ENCODE measurements around the gene INTS7. TPM values are rescaled to one million over a fixed set of nuclear protein-coding genes. Genes with fewer than 3 reads are reported as not detected.
"Not testable (repeated sequence)": the region's sequence is repeated elsewhere in the genome, so short reads cannot be mapped to it uniquely, and the experiment has no call there.

The INTS7 gene
- total RNA-seq, 1 donor from 2014 or later: 15.9 TPM

- no peaks in the 10 kb centered on the region for H3K36me3 ChIP-seq
- no peak for ATAC-seq
- no peak overlapping the region for H3K4me3 ChIP-seq
- no peaks in the 10 kb centered on the region for H3K27me3 ChIP-seq
- H3K4me1 ChIP-seq: peaks cover 12% of the 10 kb centered on the region
- no peak for DNase-seq
- TF ChIP-seq CTCF (IDR thresholded peaks at IDR 0.05): no peak
- H3K9me3 ChIP-seq: no peaks in the 10 kb centered on the region
- no peak overlapping the region for H3K27ac ChIP-seq
- intact Hi-C loops (cut with DNase I): no loop called here
Observed at GRCh38 chr1:211942583-211942982, 92.8 kb downstream of the INTS7 start.

- no peaks in the 10 kb centered on the region for H3K36me3 ChIP-seq
- ATAC-seq (no peak), DNase-seq (no peak)
- H3K4me1 ChIP-seq: peaks cover 12% of the 10 kb centered on the region
- no peaks in the 10 kb centered on the region for H3K9me3 ChIP-seq
- no peak overlapping the region for H3K4me3 ChIP-seq
- intact Hi-C loops (cut with DNase I): no loop called here
- no peak overlapping the region for H3K27ac ChIP-seq
- TF ChIP-seq CTCF (IDR thresholded peaks at IDR 0.05): no peak
- H3K27me3 ChIP-seq: no peaks in the 10 kb centered on the region
Observed at GRCh38 chr1:211939876-211940468, 95.4 kb downstream of the INTS7 start.

- ATAC-seq (peak; percentile 59), DNase-seq (no peak)
- intact Hi-C loops (cut with DNase I): no loop called here
- H3K27me3 ChIP-seq: no peaks in the 10 kb centered on the region
- no peak overlapping the region for H3K27ac ChIP-seq
- H3K36me3 ChIP-seq: no peaks in the 10 kb centered on the region
- H3K9me3 ChIP-seq: no peaks in the 10 kb centered on the region
- no peak for TF ChIP-seq CTCF (IDR thresholded peaks at IDR 0.05)
- peak overlapping the region; percentile 25 for H3K4me3 ChIP-seq
- H3K4me1 ChIP-seq: peaks cover 12% of the 10 kb centered on the region
Observed at GRCh38 chr1:211938561-211938997, 96.8 kb downstream of the INTS7 start.

GRCh38 chr1:211937422-211937821 is 97.9 kb downstream of the INTS7 start:
- intact Hi-C loops (cut with DNase I); H3K4me3 ChIP-seq; DNase-seq; ATAC-seq; H3K36me3 ChIP-seq; H3K27ac ChIP-seq; H3K27me3 ChIP-seq; H3K9me3 ChIP-seq: not testable (repeated sequence)
- peaks cover 15% of the 10 kb centered on the region for H3K4me1 ChIP-seq

- peaks cover 16% of the 10 kb centered on the region for H3K4me1 ChIP-seq
- intact Hi-C loops (cut with DNase I): no loop called here
- no peaks in the 10 kb centered on the region for H3K36me3 ChIP-seq
- H3K27me3 ChIP-seq: no peaks in the 10 kb centered on the region
- H3K27ac ChIP-seq: no peak overlapping the region
- no peak for TF ChIP-seq CTCF (IDR thresholded peaks at IDR 0.05)
- ATAC-seq (no peak), DNase-seq (no peak)
- no peaks in the 10 kb centered on the region for H3K9me3 ChIP-seq
- H3K4me3 ChIP-seq: no peak overlapping the region
Observed at GRCh38 chr1:211935448-211935970, 99.8 kb downstream of the INTS7 start.

GRCh38 chr1:211933946-211934714 is 101.2 kb downstream of the INTS7 start:
- H3K4me1 ChIP-seq: peaks cover 17% of the 10 kb centered on the region
- no peaks in the 10 kb centered on the region for H3K27me3 ChIP-seq
- ATAC-seq (no peak), DNase-seq (no peak)
- no peaks in the 10 kb centered on the region for H3K9me3 ChIP-seq
- H3K4me3 ChIP-seq: no peak overlapping the region
- H3K36me3 ChIP-seq: no peaks in the 10 kb centered on the region
- TF ChIP-seq CTCF (IDR thresholded peaks at IDR 0.05): no peak
- intact Hi-C loops (cut with DNase I): no loop called here
- no peak overlapping the region for H3K27ac ChIP-seq

Data from upper lobe of right lung (tissue), 1 donor.